ENCODE measurements around the gene ARHGAP33.

- TF ChIP-seq CTCF (IDR thresholded peaks at IDR 0.05) (no peak), POLR2A (IDR thresholded peaks at IDR 0.05) (no peak)
These were observed 20.2 kb upstream of the ARHGAP33 start for GRCh38 chr19:35755131-35755549.

Data from suprapubic skin (tissue), 3 donors.